GM21717 (cell line): Measurements from ENCODE around the gene KRT75.
"Not testable (repeated sequence)": the region's sequence is repeated elsewhere in the genome, so short reads cannot be mapped to it uniquely, and the experiment has no call there.

Experiments used
- ATAC-seq: cut with Tn5 transposase; IDR thresholded peaks from one replicate; pipeline ENCODE4 v1.9.1; 2021; ENCODE audit warnings: mild to moderate bottlenecking, moderate library complexity; ENCODE audit not compliant: unreplicated experiment

Gene KRT75

GRCh38 chr12:52417740-52418139 is 16.4 kb downstream of the KRT75 start:
- no peak for ATAC-seq

GRCh38 chr12:52416795-52417194 is 17.4 kb downstream of the KRT75 start:
- no peak for ATAC-seq

- ATAC-seq: no peak
Observed at GRCh38 chr12:52415870-52416750, 18.1 kb downstream of the KRT75 start.

- ATAC-seq: no peak
Observed at GRCh38 chr12:52414936-52415335, 19.2 kb downstream of the KRT75 start.

GRCh38 chr12:52413782-52414345 is 20.3 kb downstream of the KRT75 start:
- no peak for ATAC-seq

GRCh38 chr12:52413202-52413601 is 21.0 kb downstream of the KRT75 start:
- no peak for ATAC-seq

GRCh38 chr12:52411815-52412214 is 22.4 kb downstream of the KRT75 start:
- ATAC-seq: no peak

GRCh38 chr12:52410589-52411248 is 23.5 kb downstream of the KRT75 start:
- not testable (repeated sequence) for ATAC-seq

- no peak for ATAC-seq
Observed at GRCh38 chr12:52407918-52408317, 26.3 kb downstream of the KRT75 start.

GRCh38 chr12:52405922-52406385 is 28.2 kb downstream of the KRT75 start, which contains the start of gene KRT82:
TSS of gene KRT82 (minus strand) at chr12:52406335. CDS start at chr12:52406277, 58 bp downstream.
- ATAC-seq: no peak

- ATAC-seq: no peak
Observed at GRCh38 chr12:52404951-52405350, 29.2 kb downstream of the KRT75 start.

- ATAC-seq: no peak
Observed at GRCh38 chr12:52403561-52403960, 30.6 kb downstream of the KRT75 start.

GRCh38 chr12:52402873-52403540 is 31.2 kb downstream of the KRT75 start:
- ATAC-seq: no peak

- ATAC-seq: no peak
Observed at GRCh38 chr12:52402377-52402776, 31.8 kb downstream of the KRT75 start.

GRCh38 chr12:52401926-52402325 is 32.2 kb downstream of the KRT75 start:
- ATAC-seq: no peak

GRCh38 chr12:52401526-52401925 is 32.6 kb downstream of the KRT75 start:
- ATAC-seq: no peak

- no peak for ATAC-seq
Observed at GRCh38 chr12:52400906-52401305, 33.3 kb downstream of the KRT75 start.

- ATAC-seq: no peak
Observed at GRCh38 chr12:52399756-52400155, 34.4 kb downstream of the KRT75 start.

- ATAC-seq: no peak
Observed at GRCh38 chr12:52398176-52398575, 36.0 kb downstream of the KRT75 start.

GRCh38 chr12:52396656-52397055 is 37.5 kb downstream of the KRT75 start:
- no peak for ATAC-seq

- no peak for ATAC-seq
Observed at GRCh38 chr12:52395761-52396434, 38.3 kb downstream of the KRT75 start.
